A673 (cell line): Measurements from ENCODE around the gene SHISAL1. TPM values are rescaled to one million over a fixed set of nuclear protein-coding genes. Genes with fewer than 3 reads are reported as not detected.

Experiments
- BruUV-seq: library from RNA; stranded (reverse); fragments of 400-500 nt; replicated peaks from 2 replicates; lab custom pipeline; 2021; lab: Mats Ljungman, UMichigan
- CTCF ChIA-PET: fragments of 300-600 bp; sonication (Branson Sonifier 250); formaldehyde crosslinking; loops from one replicate; lab custom pipeline; 2022; ENCODE audit warnings: antibody characterized with exemption; lab: Charles Lee
- POLR2A ChIA-PET: fragments of 300-600 bp; sonication (Branson Sonifier 250); formaldehyde crosslinking; loops from one replicate; lab custom pipeline; 2022; ENCODE audit warnings: antibody characterized with exemption; ENCODE audit not compliant: low non-redundant PET; lab: Charles Lee
- DNase-seq: peaks from one replicate; pipeline ENCODE4 v3.0.0-alpha.2; 2015; ENCODE audit warnings: low spot score
- H3K27ac ChIP-seq: fragments of 200-600 bp; sonication (generic); 2 replicates; pipeline ENCODE4 v1.5.1; 2016; ENCODE audit warnings: mixed run types, low read depth, mild to moderate bottlenecking, mixed read lengths, antibody characterized with exemption, low read length; ENCODE audit not compliant: poor library complexity, severe bottlenecking
- H3K27me3 ChIP-seq: fragments of 200-600 bp; sonication (generic); replicated peaks from 2 replicates; pipeline ENCODE4 v1.6.1; 2017; ENCODE audit warnings: mixed run types, low read depth, mild to moderate bottlenecking, mixed read lengths, antibody characterized with exemption, low read length; ENCODE audit not compliant: insufficient read depth, poor library complexity
- H3K36me3 ChIP-seq: fragments of 200-600 bp; sonication (generic); 2 replicates; pipeline ENCODE4 v1.6.1; 2016; ENCODE audit warnings: mixed run types, mild to moderate bottlenecking, mixed read lengths, antibody characterized with exemption, low read length; ENCODE audit not compliant: insufficient read depth, poor library complexity, severe bottlenecking
- H3K4me1 ChIP-seq: fragments of 200-600 bp; sonication (generic); 2 replicates; pipeline ENCODE4 v1.6.1; 2017; ENCODE audit warnings: mixed run types, mild to moderate bottlenecking, mixed read lengths, antibody characterized with exemption, low read length; ENCODE audit not compliant: insufficient read depth, poor library complexity, severe bottlenecking
- H3K4me3 ChIP-seq: fragments of 200-600 bp; sonication (generic); 2 replicates; pipeline ENCODE4 v1.5.1; 2016; ENCODE audit warnings: low read depth, mixed run types, mild to moderate bottlenecking, mixed read lengths, low read length; ENCODE audit not compliant: poor library complexity, severe bottlenecking
- H3K9me3 ChIP-seq: fragments of 200-600 bp; sonication (generic); 2 replicates; pipeline ENCODE4 v1.6.1; 2016; ENCODE audit warnings: mixed run types, low read depth, mild to moderate bottlenecking, mixed read lengths, antibody characterized with exemption, low read length; ENCODE audit not compliant: poor library complexity, severe bottlenecking
- CTCF ChIP-seq: fragments of 300-800, 200-600 bp; sonication (generic); conservative IDR thresholded peaks from 2 replicates; pipeline ENCODE4 v1.5.1; 2017; ENCODE audit warnings: low read depth, mild to moderate bottlenecking, antibody characterized with exemption, low read length, moderate library complexity, mixed read lengths
- EZH2 ChIP-seq: fragments of 200-600 bp; sonication (generic); IDR thresholded peaks from 2 replicates; pipeline ENCODE4 v1.6.1; 2017; ENCODE audit warnings: borderline replicate concordance, low read depth, mild to moderate bottlenecking, mixed read lengths, antibody characterized with exemption, low read length; ENCODE audit not compliant: poor library complexity, severe bottlenecking
- intact Hi-C: fragments of 100-400 bp; cut with micrococcal nuclease; formaldehyde crosslinking; loops from one replicate; pipeline ENCODE4 v1.10.0; 2022; ENCODE audit not compliant: unreplicated experiment
- total RNA-seq: library from RNA; stranded (reverse); gene quantifications from 2 replicates; pipeline ENCODE4 v1.2.3, GENCODE V29; 2021

Gene SHISAL1
- total RNA-seq, 1 experiment from 2014 or later: 1.8 TPM

GRCh38 chr22:44354288-44354687 lies 41.5 kb upstream of the SHISAL1 start:
- no peak for DNase-seq
- no peak for TF ChIP-seq EZH2
- no peak for TF ChIP-seq CTCF
- Histone ChIP-seq H3K9me3 (no peaks in the 10 kb centered on the region), H3K4me3 (no peak overlapping the region), H3K27me3 (no peaks in the 10 kb centered on the region), H3K36me3 (no peaks in the 10 kb centered on the region), H3K4me1 (peaks cover 5% of the 10 kb centered on the region), H3K27ac (no peak overlapping the region)
- POLR2A ChIA-PET: no interaction called here
- intact Hi-C loops: loop anchor here (10.0 kb wide), 1 partner anchor 359 kb away; no protein-coding TSS in a partner anchor
- no TSS peak for BruUV-seq
- CTCF ChIA-PET: interaction anchor here (0.6 kb wide), 1 partner anchor 271 kb away, joined by 3 read pairs; no protein-coding TSS in a partner anchor

- Histone ChIP-seq H3K27me3 (no peaks in the 10 kb centered on the region), H3K4me3 (no peak overlapping the region), H3K9me3 (no peaks in the 10 kb centered on the region), H3K4me1 (peaks cover 5% of the 10 kb centered on the region), H3K36me3 (no peaks in the 10 kb centered on the region), H3K27ac (no peak overlapping the region)
- ChIA-PET CTCF (no interaction called here), POLR2A (no interaction called here)
- no peak for DNase-seq
- TF ChIP-seq EZH2 (no peak), CTCF (no peak)
- no TSS peak for BruUV-seq
- intact Hi-C loops: loop anchor here (10.0 kb wide), 1 partner anchor 358 kb away; no protein-coding TSS in a partner anchor
These were observed 40.3 kb upstream of the SHISAL1 start for GRCh38 chr22:44353041-44353440.

- intact Hi-C loops: loop anchor here (10.0 kb wide), 1 partner anchor 358 kb away; no protein-coding TSS in a partner anchor
- H3K4me3 ChIP-seq: no peak overlapping the region
- H3K27ac ChIP-seq: no peak overlapping the region
- no peaks in the 10 kb centered on the region for H3K9me3 ChIP-seq
- peaks cover 5% of the 10 kb centered on the region for H3K4me1 ChIP-seq
- ChIA-PET CTCF (no interaction called here), POLR2A (no interaction called here)
- no TSS peak for BruUV-seq
- no peaks in the 10 kb centered on the region for H3K36me3 ChIP-seq
- no peak for DNase-seq
- no peaks in the 10 kb centered on the region for H3K27me3 ChIP-seq
- TF ChIP-seq EZH2: no peak
- no peak for TF ChIP-seq CTCF
These were observed 39.8 kb upstream of the SHISAL1 start for GRCh38 chr22:44352378-44353035.
